NAMALWA (cell line): ENCODE results near the gene PDE10A.

Experiments
- DNase-seq: peaks from one replicate; pipeline ENCODE4 v3.0.0-alpha.2; 2015; ENCODE audit warnings: low spot score

Gene PDE10A

GRCh38 chr6:165678429-165678828 is 15.4 kb upstream of the PDE10A start:
- no peak for DNase-seq

DNA sequence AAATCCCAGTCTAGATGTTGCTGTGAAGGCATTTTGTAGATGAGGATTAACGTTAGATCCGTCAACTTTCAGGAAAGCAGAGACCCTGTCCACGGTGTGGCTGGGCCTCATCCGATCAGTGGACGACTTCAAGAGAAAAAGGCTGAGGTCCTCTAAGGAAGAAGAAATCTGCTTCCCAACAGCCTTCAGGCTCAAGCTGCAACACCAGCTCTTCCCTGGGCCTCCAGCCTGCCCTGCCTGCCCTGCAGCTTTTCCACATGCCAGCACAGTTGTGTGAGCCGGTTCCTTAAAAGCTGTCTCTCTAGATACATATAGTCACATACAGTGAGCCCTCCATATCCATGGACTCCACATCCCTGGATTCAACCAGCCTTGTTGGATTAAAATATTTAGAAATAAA is 14.1 kb upstream of the PDE10A start:
- DNase-seq: no peak

- DNase-seq: no peak
These were observed 13.5 kb upstream of the PDE10A start for GRCh38 chr6:165676435-165677068.

DNA sequence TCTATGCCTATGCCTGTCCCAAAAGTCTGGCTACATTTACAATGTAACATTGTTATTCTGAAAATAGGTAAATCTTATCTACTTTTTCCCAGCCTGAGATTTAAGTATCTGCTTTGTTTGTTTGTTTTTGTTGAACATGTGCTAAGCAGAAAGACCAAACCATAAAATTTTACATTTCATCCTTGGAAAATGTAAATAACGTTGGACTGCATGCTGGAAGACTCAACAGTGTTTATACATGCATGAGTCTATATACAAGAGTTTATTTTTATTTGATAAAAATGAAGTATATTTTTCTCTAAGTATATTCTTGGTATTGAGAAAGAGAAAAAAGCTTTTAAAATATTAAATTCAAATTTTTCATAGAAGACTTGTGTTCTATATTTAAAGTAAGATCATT is 12.1 kb upstream of the PDE10A start:
- DNase-seq: no peak

- no peak for DNase-seq
These were observed 11.4 kb upstream of the PDE10A start for GRCh38 chr6:165674155-165675029.

DNA sequence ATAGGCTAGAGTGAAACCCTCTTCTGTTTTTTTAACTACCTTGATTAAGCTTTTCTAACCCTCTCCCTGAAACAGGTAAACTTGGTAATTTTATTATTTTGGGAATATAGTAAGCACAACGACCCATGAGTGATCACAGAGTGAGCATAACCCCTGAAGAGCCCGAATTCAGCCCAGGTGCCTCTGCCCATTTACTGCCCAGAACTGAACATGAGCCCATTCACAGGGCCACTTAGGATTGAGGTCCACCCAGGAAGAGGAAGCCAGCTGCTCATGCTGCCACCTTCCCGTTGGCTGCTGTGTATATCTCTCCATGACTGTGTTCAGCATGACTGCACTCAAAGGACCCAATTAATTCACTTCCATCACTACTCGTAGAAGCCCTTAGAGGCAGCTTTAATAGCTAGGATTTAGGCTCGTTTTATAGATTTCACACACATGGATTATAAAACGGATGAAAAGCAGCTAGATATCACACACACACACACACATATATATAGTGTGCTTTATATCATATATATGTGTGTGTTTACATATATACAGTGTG is 8.3 kb upstream of the PDE10A start:
- DNase-seq: no peak

DNA sequence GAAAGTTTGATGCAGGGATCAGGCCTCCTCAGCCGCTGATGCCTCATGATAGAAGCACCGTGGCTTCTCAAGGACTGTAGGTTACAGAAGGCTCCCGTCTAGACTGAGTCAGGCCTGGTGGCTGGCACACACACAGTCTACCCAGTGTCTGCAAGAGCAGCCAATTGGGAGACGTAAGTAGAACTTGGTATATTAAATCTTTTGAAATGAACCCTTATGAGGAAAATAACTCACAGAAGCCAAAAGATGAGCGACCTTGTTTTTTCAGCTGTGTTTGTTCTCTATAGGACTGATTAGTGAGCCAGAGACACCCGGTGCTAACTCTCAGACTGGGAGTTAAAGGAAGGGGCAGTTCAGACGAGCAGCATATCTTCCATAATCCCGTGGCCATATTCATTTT is 5.9 kb upstream of the PDE10A start:
- DNase-seq: no peak

DNA sequence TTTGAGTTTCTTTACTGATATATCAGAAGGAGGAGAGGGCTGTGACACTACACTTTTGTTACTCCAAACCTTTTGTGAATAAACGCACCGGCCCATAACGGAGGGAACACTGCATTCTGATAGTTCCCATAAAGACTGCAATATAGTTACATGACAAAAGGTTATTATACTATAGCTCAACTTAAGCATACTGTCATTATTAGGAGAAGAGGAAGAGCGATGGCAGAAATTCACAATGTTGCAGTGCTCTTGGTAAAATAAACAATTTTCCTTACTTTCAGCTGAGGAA is 2.3 kb upstream of the PDE10A start:
- DNase-seq: no peak

- no peak for DNase-seq
These were observed 1.7 kb upstream of the PDE10A start for GRCh38 chr6:165664559-165665383.

DNA sequence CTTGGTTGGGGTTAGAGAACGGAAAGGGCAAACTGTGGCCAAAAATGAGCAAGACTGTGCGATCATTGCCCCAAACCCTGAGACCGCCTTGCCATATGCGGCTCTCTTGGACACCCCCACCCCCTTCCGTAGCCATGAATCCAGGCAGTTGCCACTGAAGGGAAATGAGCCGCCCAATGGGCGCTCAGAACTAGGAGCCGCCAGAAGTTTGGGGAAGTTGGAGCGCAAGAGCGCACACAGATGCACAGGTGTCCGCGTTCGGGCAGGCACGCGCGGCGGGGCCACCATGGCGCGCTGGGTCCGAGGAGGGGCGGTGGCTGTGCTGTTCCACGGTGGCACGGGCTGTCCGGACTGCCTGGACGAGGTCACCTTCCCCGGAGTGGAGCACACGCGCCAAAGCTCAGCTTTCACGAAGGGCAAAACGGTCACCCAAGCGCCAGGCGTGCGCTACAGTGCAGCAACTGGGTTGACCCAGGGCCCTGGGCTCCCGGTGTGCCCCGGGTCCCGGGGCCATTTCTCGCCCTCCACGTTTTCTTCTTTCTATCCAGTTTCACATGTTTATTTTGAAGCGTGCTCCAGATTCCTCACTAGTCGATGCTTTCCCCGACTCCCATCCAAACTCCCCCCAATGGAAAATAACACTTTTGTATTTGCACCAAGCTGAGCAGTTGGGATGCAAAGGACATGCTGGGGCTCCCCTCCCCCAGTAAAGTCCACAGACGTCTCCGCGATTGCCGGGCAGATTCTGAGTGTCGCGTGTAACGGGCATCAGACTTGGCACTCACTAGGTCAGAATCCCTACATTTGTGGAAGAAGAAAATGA is 906 bp upstream of the PDE10A start:
- no peak for DNase-seq

GRCh38 chr6:165663377-165663735 is 315 bp upstream of the PDE10A start:
- DNase-seq: no peak

DNA sequence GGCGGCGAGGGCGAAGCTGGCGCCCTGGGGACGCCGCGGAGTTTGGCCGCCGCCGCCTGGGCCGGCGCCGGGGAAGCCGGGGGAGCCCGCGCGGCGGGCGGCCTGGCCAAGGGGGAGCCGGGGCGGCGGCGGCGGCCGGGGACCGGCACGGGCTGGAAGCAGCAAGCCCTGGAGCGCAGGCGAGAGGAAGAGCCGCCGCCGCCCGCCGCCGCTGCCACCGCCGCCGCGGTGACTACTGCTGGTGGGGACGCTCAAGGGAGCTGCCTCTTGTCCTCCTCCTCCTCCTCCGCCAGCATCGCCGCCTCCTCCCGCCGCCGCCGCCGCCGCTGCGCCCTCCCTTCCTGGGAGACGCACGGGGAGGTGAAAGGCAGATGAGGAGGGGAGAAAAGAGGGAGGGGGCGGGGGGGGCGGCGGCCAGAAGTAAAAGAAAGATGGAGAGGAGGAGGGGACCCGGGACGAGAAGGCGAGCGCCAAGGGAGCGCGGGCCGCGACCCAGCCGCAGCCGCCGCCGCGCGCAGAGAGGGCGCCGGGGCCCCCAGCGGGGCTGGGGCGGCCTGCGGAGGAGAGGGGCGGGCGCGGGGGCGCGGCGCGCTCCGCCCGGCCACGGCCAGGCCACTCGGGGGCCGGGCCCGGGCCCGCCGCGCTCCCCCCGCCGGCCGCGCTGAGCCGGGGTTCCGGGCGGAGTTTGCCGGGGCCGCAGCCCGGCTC is 846 bp downstream of the PDE10A start:
- no peak for DNase-seq

DNA sequence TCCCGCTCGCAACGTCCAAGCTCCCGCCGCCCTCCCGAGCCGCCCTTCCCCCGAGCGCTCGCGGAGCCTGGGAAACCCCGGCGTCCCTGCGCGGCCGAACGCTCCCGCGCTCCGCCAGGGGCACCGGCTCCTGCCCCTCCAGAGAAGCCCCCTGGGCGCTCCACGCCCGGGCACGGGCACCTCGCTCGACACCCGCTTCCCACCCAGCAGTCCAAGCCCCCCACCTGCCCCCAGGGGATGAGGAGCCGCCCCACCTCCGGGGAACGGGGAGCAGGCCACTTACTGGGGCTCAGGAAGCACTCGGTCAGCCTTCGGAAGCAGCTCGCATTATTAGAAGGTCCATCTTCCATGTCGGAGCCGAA is 1.4 kb downstream of the PDE10A start:
- DNase-seq: no peak

DNA sequence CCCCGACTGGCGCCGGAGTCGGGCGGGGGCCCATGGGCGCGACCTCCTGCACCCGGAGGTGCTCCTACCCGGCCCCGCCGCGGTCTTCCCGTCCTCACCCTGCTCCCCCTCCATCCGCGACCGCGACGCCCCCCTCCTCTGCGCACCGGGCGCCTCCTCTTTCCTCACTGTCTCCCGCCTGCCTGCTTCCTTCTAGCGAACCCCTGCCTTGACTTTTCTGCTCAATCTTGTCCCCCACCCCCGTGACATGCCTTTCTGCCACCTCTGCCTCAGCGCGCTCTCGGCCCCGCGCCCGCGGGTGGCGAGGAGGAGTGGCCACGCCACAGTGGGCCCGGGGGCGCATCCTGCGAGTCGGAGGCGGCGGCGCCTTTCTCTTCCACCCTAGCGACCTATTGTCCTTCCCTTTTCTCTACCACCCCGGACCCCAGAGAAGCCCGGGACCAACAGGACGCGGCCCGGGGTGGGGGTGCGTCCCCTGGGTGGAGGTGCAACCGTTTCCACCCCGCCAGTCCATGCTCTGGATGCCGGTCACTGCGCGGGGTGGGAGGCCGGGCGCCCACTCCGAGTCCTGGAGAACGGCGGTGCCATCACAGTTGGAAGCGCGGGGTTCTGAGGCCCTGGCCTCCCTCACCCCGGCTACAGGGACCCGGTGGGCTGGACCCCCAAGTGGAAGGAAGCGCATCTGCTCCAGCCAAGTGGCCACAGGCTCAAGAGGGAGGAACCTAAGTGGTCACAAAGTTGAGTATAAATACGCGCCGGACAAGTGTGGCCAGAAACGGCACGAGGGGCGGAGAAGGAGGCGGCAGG is 2.0 kb downstream of the PDE10A start:
- DNase-seq: no peak

DNA sequence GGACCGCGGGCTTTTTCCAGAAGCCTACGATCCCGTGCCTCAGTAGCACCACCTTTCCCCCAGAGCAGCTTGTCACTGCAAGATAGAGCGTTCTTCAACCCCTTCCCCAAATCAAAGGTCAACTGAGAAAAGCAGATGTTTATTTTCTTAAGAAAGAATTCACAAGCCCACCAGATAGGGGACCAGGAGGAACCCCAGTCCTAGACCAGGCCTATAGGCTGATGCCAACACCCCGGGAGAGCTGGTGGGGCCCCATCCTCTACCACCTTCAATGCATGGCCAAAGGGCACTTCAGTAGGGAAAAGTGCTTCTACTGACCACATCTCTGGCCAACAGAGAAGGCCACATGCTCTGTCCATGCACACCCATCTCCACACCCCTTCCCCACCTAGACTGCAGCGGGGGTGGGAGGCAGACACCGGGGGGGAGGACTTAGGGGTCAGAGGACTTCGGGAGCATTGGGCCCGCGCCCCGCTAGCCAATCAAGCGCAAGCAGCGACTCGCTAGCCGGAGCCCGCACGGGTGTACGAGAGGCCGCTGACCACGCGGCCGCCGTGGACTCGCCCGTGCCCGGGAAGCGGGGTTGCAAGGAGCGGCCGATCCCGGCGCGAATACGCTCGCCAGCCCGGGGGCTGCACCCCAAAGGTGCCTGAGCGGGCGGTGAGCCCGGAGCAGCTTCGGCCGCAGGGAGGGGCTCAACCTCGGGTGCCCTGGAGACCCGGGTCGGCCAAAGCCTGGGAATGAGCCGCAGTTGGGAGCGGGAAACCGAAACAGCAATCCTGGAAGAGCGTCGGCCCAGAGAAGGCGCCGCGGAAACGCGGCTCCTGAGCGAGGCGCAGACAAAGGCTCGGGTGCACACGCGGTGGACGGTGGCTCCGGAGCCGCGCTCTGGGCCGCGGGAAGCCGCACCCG is 2.8 kb downstream of the PDE10A start:
- DNase-seq: no peak

DNA sequence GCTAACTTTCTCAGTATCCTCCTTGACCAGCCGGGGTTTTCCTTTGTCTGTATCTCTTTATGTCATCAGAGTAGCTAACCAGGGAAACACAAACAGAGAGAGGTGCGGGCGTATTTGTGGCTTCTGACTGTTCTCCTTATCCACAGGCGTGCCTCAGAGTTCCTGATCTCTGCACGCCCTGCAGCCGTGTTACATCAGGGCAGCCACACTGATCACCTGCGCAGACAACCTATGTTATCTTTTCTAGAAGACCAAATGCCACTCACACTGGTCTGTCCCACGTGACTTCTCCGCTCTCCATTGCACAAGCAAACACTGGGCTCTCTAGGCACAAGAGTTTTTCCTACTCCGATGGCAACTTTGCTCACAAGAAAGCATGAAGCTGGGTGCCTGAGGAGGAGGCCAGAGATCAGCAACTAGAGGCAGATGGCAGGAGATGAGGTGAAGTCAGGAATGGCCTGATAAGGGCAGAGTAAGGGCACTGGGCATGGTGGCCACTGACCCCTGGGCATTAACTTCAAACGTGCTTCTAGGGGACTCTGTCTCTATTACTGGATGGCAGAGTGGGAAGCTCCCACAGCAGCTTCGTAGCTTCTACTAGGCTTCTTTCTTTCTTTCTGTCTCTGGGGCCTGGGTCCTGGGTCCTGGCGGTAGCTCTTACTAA is 4.5 kb downstream of the PDE10A start:
- DNase-seq: no peak

DNA sequence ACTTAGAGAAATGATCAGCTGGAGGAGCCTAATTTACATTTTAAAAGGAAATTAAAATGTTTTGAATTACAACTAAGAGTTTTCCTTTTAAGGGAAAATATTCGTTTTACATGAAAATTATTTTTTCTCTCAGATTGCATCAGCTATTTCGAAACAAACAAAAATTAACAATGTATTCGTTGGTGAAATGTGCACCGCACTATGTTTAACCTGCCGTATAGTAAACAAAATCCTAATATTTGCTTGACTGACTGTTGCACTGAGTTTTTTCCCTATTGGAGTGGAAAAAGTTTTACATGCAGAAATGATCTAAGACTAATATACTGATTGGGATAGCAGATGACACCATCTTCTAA is 5.7 kb downstream of the PDE10A start:
- DNase-seq: no peak

DNA sequence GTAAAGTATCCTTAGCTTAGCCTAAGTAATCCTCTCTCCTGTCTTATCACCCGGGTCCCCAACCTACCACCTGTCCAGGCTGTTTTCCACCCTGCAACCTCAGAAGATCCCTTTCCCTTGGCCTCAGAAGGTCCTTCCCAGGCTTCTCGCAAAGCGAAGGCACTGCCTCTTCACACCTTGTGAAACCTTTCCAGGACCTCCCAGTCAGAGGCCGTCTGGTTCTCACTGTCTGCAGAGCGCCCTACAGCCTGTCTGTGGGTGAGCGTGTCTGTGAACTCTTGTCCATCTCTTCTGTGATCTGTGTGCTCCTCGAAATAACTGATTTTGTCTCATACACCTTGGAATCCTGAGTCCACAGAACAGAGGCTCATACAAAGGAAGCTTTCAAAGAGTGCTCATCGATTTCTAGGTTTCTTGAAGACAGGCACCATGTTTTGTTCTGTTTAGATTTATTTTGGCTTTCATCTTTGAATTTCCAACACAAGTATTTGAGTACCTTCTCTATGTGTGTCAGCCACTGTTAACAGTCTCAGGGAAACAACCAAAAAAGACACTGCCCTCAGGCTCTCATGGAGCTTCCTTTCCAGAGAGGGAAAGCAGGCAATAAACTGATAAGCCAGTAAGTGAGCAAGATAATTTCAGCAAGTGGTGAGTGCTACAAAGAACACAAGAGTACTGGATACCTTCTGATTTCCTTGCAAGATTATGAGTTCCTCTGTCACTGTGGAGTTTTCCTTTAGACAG is 6.3 kb downstream of the PDE10A start:
- no peak for DNase-seq
